Measurements from ENCODE around the gene IFIT3. TPM values are rescaled to one million over a fixed set of nuclear protein-coding genes. Genes with fewer than 3 reads are reported as not detected.
"Not testable (repeated sequence)": the region's sequence is repeated elsewhere in the genome, so short reads cannot be mapped to it uniquely, and the experiment has no call there.

The IFIT3 gene
- total RNA-seq, 1 experiment from 2014 or later: 0.55 TPM

DNA sequence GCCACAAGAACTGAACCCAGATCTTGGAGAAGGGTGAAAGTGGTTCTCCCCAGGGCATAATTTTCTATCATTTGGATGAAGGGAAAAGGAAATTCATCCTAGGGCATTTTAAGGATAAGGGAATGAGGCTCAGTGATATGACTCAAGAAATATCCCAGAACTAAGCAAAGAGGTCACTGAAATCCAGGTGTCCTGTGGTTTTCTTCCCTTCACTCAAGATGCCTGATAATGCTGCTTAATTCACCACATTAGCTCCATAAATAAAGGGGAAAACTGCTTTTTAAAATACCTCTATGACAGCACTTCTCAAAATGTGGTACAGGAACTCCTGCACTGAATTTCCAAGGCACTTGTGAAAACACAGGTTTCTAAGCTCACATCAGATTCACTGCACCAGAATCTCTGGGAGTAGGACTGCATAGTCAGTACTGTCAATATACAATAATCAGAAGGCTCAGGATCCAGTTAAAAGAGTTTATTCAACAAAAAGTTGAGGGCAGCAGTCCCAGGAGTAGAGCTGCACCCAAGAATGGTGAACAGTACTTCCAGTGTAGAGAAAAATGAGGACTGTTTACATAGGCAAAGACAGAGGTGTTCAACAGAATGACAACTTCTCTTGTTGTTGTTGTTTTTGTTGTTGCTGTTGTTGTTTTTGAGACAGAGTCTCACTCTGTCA lies 2.9 kb downstream of the IFIT3 start:
- no peak overlapping the region for H2AFZ ChIP-seq (ENCODE audit: low read length)
- no peaks in the 10 kb centered on the region for H4K20me1 ChIP-seq (ENCODE audit: control insufficient read depth, insufficient read depth, insufficient read length)
- H2BK12ac ChIP-seq (ENCODE audit: insufficient read length, low read depth, low read length): no peak overlapping the region
- no peak for DNase-seq
- Mint-ChIP-seq H3K27ac (no peak overlapping the region; a peak in 1 of 7 replicates), H3K4me1 (peaks cover 54 to 58% of the 10 kb centered on the region in 2 experiments), H3K27me3 (ENCODE audit: low read depth) (no peaks in the 10 kb centered on the region), H3K4me3 (no peak overlapping the region), H3K9me3 (no peaks in the 10 kb centered on the region; a peak in 1 of 5 replicates), H3K36me3 (ENCODE audit: insufficient read depth in 1 of 3, low read depth in 3 of 3) (peaks cover 0 to 2% (median 0%) of the 10 kb centered on the region in 3 experiments; a peak in 2 of 7 replicates)
- H3K23ac ChIP-seq (ENCODE audit: insufficient read length, low read depth, low read length): no peak overlapping the region
- H3T11ph ChIP-seq (ENCODE audit: low read length): no peak overlapping the region
- H3K4me2 ChIP-seq (ENCODE audit: insufficient read depth, insufficient read length, low read length): no peak overlapping the region
- no peak overlapping the region for H2BK15ac ChIP-seq (ENCODE audit: low read depth, low read length)
- TF ChIP-seq CTCF (conservative IDR thresholded peaks at IDR 0.05): no peak
- peaks cover 22% of the 10 kb centered on the region for H3K4me1 ChIP-seq (ENCODE audit: insufficient read depth, low read length)
- no peaks in the 10 kb centered on the region for H3K27me3 ChIP-seq (ENCODE audit: insufficient read depth, low read length)
- no peak overlapping the region for H3K18ac ChIP-seq (ENCODE audit: insufficient read length, low read depth, low read length)
- no peak overlapping the region for H4K8ac ChIP-seq (replicated peaks; ENCODE audit: insufficient read length, low read depth, low read length)
- no peaks in the 10 kb centered on the region for H3K9me3 ChIP-seq (ENCODE audit: control insufficient read depth, low read depth, low read length)
- no peak overlapping the region for H3K9ac ChIP-seq (ENCODE audit: extremely low read depth, insufficient read length, low read length)
- H3K14ac ChIP-seq (ENCODE audit: insufficient read depth, low read length): no peak overlapping the region
- no peaks in the 10 kb centered on the region for H3K79me1 ChIP-seq (ENCODE audit: insufficient read depth, low read depth, low read length, poor library complexity, severe bottlenecking)
- no peak overlapping the region for H2BK120ac ChIP-seq (ENCODE audit: low read depth, low read length, poor library complexity, severe bottlenecking)
- H3K4ac ChIP-seq (ENCODE audit: low read depth, low read length): no peak overlapping the region
- no peak overlapping the region for H2BK20ac ChIP-seq (ENCODE audit: low read depth, low read length, poor library complexity, severe bottlenecking)
- no peaks in the 10 kb centered on the region for H3K79me2 ChIP-seq (ENCODE audit: insufficient read depth, low read length)
- no peak overlapping the region for H4K5ac ChIP-seq (ENCODE audit: insufficient read length, low read depth, low read length)
- no peak overlapping the region for H3K27ac ChIP-seq (ENCODE audit: insufficient read length, low read depth, low read length)
- H2BK5ac ChIP-seq (ENCODE audit: insufficient read length, low read length): no peak overlapping the region
- H2AK5ac ChIP-seq (ENCODE audit: insufficient read length, low read length): no peak overlapping the region
- no peaks in the 10 kb centered on the region for H3K23me2 ChIP-seq (ENCODE audit: insufficient read length, low read depth, low read length, poor library complexity, severe bottlenecking)
- H4K91ac ChIP-seq (ENCODE audit: insufficient read length, low read depth, low read length): no peak overlapping the region
- H3K56ac ChIP-seq (ENCODE audit: insufficient read length, low read depth, low read length): no peak overlapping the region

DNA sequence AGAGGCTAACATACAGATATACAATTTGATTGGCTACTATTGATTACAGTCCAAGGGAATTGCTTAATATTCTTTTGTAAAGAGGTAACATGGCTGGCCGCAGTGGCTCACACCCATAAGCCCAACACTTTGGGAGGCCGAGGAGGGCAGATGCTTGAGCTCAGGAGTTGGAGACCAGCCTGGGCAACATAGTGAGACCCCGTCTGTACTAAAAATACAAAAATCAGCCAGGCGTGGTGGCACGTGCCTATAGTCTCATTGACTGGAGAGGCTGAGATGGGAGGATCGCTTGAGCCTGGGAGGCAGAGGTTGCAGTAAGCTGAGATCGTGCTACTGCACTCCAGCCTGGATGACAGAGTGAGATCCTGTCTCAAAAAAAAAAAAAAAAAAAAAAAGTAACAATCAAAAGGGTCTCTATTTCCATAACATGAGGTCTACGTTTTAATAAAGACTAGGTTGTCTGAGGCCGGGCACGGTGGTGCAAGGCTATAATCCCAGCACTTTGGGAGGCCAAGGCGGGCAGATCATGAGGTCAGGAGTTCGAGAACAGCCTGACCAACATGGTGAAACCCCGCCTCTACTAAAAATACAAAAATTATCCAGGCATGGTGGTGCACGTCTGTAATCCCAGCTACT lies 3.8 kb downstream of the IFIT3 start:
- not testable (repeated sequence) for H2AK5ac ChIP-seq (ENCODE audit: insufficient read length, low read length); H2BK20ac ChIP-seq (ENCODE audit: low read depth, low read length, poor library complexity, severe bottlenecking); H3K9me3 Mint-ChIP-seq; H2BK12ac ChIP-seq (ENCODE audit: insufficient read length, low read depth, low read length); H3K23ac ChIP-seq (ENCODE audit: insufficient read length, low read depth, low read length); H4K20me1 ChIP-seq (ENCODE audit: control insufficient read depth, insufficient read depth, insufficient read length); H3K18ac ChIP-seq (ENCODE audit: insufficient read length, low read depth, low read length); H3K79me1 ChIP-seq (ENCODE audit: insufficient read depth, low read depth, low read length, poor library complexity, severe bottlenecking); H2BK15ac ChIP-seq (ENCODE audit: low read depth, low read length); H3K36me3 Mint-ChIP-seq (ENCODE audit: insufficient read depth in 1 of 3, low read depth in 3 of 3); H3K9me3 ChIP-seq (ENCODE audit: control insufficient read depth, low read depth, low read length); H3K4me2 ChIP-seq (ENCODE audit: insufficient read depth, insufficient read length, low read length); H3K56ac ChIP-seq (ENCODE audit: insufficient read length, low read depth, low read length); H2BK120ac ChIP-seq (ENCODE audit: low read depth, low read length, poor library complexity, severe bottlenecking); H3K23me2 ChIP-seq (ENCODE audit: insufficient read length, low read depth, low read length, poor library complexity, severe bottlenecking); H3K27me3 Mint-ChIP-seq (ENCODE audit: low read depth); H3K79me2 ChIP-seq (ENCODE audit: insufficient read depth, low read length); H3K4ac ChIP-seq (ENCODE audit: low read depth, low read length); H2AFZ ChIP-seq (ENCODE audit: low read length); H4K8ac ChIP-seq (replicated peaks; ENCODE audit: insufficient read length, low read depth, low read length); H2BK5ac ChIP-seq (ENCODE audit: insufficient read length, low read length); H3K27ac ChIP-seq (ENCODE audit: insufficient read length, low read depth, low read length); H4K91ac ChIP-seq (ENCODE audit: insufficient read length, low read depth, low read length); H3K4me3 Mint-ChIP-seq; DNase-seq; H4K5ac ChIP-seq (ENCODE audit: insufficient read length, low read depth, low read length); H3K14ac ChIP-seq (ENCODE audit: insufficient read depth, low read length); H3K27me3 ChIP-seq (ENCODE audit: insufficient read depth, low read length); H3K9ac ChIP-seq (ENCODE audit: extremely low read depth, insufficient read length, low read length); H3T11ph ChIP-seq (ENCODE audit: low read length)
- Mint-ChIP-seq H3K4me1 (peaks cover 54% of the 10 kb centered on the region in 2 experiments), H3K27ac (peak overlapping the region in 2 of 3 experiments; percentile 42 to 87; a peak in 4 of 7 replicates)
- no CpG with 5 or more reads among the region's 14 CpGs for WGBS (ENCODE audit: extremely low coverage, insufficient read length, low lambda C conversion rate)
- peaks cover 22% of the 10 kb centered on the region for H3K4me1 ChIP-seq (ENCODE audit: insufficient read depth, low read length)

All from H9 (cell line).